HG02970 (cell line): ENCODE data around the gene ABLIM3.

ENCODE experiments used
- ATAC-seq: cut with Tn5 transposase; IDR thresholded peaks from one replicate; pipeline ENCODE4 v1.9.1; 2021; ENCODE audit warnings: mild to moderate bottlenecking, moderate library complexity, moderate number of reproducible peaks; ENCODE audit not compliant: unreplicated experiment, low FRiP score

The ABLIM3 gene

DNA sequence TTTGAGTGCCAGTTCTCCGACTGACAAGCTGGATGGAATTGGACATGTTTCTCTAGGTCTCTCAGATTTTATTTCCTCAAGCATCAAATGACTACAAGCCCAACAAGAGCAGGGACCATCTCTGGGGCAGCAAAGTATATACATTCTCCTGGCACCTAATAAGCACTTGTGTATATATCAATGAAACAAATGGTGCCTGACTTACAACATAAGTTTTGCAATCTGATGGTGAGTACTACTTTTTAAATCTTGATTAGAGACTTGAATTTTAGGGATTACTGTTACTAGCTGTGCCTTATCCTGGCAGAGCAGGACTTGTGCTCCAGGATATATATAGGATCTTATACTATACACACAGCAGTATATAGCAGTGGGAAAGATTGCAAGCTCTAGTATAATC lies 8.8 kb upstream of the ABLIM3 start:
- no peak for ATAC-seq

DNA sequence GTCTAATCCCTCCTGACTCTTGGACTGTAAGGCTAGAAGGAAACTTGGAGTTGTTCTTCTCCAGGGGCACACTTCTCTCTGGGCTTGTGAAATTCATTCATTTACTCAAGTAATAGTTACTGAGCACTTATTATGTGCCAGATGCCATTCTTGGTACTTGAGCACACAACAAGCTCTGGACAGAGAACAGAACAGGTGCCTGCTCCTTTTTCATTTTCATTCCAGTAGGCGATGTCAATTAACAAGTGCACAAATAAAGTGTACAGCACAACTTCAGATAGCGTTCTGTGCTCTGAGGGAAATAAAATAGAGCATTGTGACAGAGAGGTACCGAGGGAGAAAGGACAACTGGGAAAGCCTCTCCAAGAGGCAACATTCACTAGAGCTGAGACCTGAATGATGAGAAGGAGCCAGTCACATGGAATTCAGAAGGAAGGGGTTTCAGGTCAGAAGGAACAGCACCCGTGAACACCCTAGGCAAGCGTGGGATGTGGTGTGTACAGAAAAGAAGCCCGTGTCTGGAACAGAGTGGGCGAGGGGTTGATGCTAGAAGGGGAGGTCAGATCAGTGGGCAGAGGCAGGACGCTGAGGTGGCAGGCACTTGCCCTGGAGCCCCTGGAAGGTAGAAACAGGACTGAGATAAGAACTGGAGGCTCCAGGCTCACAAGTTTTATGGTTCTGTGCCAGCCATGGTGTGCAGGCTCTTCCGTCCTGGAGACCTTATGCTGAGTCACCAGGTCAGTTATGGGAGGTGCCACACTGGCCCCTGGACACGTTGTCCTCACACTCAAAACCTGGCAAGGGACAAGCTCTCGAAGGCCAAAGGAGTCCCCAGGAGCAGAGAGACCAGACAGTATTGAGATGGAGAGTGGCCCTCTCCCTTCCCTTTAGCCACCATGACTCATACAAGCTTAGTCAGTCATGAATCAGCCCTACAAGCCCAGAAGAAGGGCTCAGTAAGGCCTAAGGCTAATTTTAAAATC lies 7.2 kb upstream of the ABLIM3 start:
- ATAC-seq, result no peak

DNA sequence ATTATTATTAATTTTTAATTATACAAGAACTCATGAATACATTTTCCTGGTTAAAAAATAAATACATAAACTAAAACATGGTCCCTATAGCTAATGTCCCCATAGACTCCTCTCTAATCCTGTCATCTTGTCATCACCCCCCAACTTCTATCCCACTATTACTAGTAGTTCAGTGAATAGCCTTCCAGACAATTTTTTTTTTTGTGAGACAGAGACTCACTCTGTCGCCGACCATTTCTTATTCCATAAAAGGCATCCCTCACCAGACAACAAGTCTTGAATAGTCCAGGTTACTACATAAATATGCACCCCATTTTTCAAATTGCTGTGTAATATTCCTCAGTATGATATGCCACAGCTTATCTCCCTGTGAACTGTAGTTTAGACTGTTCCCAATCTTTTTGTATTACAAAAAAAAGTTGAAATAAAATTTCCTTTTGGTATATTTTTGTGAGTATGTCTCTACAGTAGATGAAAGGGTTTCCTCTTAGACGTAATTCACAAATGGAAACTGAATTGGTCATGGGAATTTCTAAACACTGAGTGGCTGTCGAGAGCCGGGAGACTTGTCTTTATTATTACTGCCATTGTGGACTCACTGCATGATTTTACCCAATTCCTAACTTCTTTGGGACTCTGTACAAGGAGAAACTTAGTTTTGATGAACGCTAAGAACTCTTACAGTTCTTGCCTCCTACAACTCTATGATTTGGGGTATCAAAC lies 6.4 kb upstream of the ABLIM3 start:
- ATAC-seq, result no peak

DNA sequence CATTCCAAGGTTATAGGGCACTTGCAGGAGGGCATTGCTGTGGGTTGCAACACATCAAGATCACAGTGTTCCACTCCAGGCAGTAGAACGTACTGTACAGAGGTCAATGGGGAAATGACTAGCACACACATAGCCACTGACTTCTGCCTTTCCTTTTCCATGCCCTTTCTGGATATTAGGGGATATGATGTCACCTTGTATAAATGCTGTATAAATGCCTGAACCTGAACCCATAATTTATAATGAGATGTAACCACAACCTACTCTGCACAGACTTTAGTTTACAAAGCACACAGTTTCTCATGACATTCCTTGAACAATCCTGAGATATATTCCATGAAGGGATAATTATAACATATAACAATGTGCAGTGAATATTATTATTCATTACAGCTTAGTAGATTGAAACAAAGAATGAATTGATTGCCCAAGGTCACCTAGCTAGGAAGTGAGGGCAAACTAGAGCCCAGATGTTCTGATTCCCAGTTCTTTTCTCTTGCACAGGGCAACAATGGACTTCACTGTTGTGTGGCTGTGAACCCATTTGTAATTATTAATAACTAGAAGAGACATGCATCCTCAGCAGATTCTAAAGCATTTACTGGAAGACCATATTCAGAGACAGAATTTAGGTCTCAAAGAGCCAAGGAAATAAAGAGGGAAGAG lies 5.6 kb upstream of the ABLIM3 start:
- no peak for ATAC-seq

DNA sequence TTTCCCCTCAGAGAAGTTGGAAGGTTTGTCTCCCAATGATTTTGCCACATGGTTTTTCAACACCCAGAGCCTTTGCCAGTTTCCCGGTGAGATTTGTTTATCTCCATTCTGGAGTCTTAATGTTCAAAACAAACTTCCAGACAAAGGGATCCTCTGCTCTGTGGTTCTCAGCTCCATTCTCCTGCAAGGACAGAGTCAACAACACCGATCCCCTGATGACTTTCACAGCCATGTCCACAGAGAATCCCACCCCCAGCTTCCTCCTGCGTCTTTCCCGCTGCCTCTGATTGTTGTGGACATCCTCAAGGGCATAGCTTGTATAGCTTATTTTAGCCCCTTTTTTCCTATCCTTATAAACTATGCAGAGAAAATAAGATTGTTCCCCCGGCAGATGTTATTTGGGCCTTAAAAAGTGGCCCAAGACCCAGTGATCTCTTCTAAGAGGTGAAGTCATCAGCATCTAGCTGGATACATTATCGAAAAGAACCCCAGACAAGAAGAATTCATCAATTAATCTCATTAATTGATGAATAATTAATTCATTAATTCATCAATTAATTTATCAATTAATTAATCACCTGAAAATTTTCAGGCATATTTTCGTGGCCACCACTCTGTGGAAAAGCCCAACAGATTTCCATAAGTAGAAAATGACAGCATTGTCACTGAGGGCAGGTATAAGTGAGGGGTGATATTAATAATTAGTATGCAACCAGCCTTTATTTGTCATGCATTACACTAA lies 2.9 kb upstream of the ABLIM3 start:
- no peak for ATAC-seq

DNA sequence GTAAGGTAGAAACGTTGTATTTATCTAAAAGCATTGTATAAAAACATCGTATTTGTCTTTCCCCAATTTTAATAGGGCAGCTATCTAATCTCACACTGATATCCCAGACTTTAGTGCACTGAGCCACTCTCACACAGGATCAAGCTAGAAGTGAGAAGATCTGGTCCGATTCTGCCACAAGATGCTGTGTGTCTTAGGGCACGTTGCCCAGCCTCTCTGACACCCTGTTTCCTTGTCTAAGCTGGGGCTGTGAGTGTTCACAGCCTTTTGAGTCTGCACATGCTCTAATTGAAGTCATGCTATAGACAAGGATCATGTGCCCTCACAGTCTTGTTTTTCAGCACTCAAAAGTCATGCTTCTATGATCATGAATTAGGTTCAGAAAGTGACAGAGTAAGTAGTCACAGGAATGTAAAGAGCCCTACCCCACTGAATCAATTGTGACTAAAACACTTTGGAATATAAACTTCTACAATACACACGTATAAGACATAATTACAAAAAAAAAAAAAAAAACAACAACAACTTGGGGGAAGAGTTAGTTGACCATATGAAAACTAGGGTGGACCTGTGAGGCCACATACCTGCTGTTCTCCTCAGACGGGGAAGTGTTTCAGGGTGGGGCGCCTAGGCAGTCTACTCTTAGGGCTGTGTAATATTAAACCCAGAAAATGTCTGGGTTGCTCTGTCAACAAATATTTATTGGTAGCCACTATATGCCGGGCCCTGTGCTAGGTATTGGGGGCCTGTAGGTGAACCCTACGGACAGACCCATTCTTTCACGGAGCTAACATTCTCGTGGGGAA lies 893 bp upstream of the ABLIM3 start:
- no peak for ATAC-seq

DNA sequence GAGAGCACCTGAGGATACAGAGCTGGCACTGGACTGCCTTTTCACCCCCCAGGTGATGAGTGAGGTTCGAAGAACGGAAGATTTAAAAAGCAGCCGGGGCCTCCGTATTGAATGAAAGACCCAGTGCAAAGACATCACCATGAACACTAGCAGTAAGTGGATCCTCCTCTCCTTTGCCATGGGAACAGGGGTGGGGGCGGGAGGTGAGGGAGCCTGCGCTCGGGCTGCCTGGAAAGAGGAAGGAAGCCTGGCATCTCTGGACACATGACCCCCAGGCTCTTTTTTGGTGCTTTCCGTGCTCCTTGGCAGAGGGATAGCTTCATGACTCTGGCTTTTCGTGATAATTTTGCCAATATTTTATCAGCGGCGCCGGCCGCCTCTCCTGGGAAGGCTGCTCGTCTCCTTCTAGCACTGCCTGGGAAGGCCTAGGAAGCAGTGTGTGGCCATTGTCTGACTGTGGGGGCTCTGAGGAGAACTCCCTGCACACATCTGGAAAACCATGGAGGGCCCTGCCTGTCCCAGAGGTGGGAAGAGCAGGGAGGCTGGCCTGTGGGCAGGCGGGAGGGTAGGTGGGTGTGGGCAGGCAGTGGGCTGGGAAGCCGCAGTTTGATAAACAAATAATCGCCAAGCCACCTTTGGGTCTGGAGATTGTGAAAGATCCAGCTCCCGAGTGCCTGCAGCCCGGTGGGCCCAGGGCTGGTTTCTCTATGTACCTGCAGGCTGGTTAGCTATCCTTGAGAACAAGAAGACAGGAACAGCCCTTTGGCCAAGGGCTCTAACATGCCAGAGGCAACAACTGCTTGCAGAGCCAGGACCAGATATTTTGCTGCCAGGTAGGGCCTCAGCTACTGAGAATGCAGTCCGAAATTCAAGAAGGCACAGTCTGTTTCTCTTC lies 911 bp downstream of the ABLIM3 start:
- no peak for ATAC-seq

DNA sequence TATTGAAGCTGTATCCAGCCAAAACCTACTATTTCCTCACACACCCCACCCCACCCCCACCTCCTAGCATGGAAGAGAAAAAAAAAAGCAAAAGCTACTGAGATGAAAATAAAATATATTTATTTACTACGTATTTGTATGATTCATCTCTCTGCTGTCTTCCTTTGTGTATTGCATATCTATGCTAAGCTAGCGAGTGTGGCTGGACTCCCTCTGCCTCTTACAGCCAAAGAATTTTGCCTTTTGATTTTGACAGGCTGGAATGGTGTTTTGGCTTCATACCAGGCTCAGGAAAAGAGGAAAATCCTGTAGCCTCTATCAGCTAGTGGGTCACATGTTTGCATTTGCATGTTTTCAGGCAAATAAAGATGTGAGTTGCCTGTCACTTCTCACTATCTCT lies 2.2 kb downstream of the ABLIM3 start:
- ATAC-seq, result no peak

DNA sequence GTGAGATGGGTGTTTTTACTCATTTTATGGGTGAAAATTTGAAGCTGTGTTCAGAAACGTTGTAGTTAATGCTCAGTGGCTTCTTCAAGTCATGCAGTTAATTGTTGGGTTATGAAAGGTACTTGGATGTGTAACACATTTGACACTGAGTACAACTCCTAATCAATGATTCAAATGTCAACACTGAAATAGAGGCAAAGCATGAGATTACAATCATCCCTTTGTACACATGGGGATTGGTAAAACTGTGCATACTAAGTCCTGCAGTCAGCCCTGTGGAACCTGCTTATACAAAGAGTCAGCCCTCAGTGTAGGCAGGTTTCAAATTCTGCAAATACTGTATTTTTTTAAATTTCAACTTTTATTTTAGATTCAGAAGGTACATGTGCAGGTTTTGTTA lies 3.3 kb downstream of the ABLIM3 start:
- no peak for ATAC-seq

DNA sequence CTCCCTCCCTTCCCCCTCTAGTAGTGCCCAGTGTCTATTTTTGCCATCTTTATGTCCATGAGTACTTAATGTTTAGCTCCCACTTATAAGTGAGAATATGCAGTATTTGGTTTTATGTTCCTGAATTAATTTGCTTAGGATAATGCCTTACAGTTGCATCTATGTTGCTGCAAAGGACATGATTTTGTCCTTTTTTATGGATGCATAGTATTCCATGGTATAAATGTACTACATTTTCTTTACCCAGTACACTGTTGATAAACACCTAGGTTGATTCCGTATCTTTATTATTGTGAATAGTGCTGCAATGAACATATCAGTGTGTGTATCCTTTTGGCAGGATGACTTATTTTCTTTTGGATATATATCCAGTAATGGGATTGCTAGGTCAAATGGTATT lies 3.8 kb downstream of the ABLIM3 start:
- ATAC-seq, result no peak

DNA sequence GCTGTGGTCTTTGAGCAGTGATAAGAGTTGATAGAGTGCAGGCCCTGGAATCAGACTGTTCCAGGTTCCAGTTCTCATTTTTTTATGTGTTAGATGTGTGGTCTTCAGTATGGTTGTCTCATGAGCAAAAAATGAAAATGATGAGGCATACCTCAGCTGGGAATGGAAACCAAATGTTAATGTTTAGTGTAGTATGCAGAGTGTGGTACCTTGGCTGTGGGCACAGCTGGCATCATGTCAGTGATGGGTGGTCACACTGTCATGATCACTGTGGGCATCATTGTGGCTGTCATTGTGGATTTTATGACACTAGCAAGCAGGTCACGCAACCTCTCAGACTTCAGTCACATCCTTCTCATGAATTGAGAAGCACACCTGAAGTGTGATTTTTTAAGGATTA lies 6.4 kb downstream of the ABLIM3 start:
- no peak for ATAC-seq

DNA sequence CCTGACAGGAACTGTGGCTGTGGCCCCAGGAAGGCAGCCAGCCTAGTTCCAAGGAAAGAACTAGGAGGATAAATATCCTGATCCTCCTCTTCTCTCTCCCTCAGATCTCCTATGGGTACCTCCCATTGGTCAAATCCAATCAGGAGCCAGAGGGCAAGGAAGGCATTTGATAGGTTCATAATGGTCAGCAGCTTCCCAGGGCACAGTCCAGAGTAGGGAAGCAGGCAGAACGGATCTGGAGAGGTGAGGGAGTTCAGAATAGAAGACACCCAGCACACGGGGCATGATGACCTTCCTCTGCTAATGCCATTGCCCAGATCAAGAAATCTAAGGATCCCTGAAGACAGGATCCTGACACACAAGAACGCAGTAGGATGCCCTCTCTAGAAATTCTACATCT lies 8.6 kb downstream of the ABLIM3 start:
- no peak for ATAC-seq

DNA sequence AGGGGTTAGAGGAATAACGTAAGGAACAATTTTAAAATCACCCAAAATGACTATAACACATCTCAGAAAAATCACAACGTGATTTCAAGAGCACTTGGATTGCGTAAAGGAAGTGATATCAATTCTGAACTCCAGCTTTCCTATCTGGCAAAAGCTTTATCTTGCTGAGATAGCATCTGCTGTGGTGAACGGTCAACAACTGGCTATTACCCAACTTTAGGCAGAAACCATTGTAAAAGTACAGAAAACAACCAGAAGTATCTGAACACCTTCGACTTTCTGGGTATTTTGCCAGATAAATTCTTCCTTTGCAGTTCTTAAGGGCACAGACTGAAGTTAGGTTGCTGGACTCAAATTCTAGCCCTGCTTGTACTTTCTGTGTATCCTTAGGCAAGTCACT lies 9.2 kb downstream of the ABLIM3 start:
- no peak for ATAC-seq

DNA sequence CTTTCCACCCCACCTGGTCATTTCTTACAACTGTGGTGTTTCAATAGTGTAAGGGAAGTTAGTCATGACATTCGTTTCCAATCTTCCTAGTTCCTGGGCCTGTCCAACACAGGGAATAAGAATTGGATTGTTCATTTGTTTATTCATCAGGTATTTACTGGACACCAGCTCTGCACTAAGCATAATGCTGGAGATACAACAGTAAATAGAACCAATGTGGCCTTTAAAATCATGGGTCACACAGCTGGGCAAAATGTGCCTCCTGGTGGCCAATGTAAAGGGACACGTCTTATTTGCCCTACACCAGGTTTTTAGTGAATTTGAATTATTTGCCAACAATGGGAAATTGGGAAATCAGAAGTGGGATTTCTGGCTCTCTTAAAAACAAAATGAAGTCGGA lies 10.4 kb downstream of the ABLIM3 start:
- ATAC-seq, result no peak

DNA sequence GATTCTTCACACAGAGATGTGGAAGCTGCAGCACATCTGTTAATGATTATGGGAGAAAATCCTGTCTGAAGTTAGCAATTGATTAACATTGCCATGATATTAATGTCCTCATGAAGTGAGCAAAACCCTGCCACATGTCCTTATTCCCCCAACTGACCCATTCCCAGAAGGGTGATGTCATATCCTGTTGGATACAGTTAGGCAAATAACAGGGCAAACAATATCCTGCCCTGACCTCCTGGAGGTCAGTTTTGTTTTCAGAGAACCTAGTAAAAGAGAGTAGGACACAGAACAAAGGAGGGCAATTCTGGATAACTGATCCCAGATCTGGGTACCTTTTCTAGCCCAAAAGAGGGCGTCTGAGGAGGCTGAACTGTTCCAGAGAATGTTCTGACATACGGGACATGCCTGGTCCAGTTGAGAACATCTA lies 11.0 kb downstream of the ABLIM3 start:
- ATAC-seq, result no peak

DNA sequence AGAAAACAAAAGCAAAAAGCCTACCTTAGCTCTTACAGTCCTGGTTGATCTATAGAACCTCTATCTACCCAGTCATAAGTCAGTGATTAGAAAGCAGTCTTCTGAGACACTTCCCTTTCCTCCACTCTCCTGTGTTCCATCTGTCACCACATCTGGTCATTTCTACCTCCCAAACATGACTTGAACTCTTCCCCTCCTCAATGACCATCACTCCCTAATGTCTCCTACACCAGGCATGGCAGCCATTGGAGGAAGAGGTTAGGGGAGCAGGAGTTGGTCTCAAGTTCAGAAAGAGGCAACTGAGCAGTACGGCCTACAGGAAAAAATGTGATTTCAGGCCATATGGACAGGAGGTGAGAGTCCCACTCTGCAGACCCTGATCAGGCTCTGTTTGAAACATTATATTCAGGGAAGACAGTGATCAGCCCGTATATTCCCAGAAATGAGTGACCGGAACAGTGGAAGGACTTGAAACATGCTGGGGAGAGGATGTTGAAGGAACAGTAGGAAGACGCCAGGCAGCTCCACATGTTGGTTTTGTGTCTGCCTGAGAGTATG lies 12.0 kb downstream of the ABLIM3 start:
- ATAC-seq, result no peak

DNA sequence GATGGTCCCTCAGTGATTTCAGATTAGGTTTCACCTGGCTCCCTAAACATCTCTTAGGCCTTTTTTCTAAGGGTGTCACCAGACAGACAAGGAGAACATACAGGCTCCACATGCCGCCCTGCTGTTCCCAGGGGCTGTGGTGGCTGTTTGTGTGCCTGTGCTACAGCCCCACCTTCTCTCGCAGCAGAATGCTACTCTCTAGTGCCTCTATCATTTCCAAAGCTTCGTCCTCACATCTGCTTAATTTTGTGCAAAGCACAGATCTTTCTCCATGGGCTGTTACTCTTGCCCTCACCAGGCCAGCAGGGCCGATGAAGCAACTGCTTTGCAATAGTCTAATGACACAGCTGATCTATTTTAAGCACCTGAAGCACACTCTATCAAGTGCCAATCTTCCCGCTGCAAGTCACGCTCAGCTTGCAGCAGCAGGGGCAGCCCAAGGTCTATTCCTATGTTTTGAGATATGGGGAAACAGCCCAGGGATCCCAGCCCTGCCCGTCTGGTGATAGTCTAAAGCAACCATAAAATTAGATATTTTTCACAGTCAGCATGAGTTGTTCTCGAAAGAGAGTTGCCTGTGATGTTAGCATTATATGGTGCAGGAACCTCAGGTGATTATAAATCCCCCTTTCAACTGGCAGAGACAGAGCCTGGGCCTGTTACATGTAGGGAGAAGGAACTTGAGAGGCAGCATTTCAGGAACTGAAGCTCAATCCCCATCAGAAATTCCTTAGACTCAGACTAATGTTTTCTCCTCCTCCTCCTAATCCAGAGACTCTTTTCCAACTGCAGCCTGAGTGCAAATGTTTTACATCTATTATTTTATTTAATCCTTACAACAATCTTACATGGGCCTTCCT lies 12.7 kb downstream of the ABLIM3 start:
- ATAC-seq, result no peak
